GM12874 (cell line): ENCODE results near the gene CIP2A.

ENCODE experiments used
- TF ChIP-seq, protein P1 (sequence below): IDR thresholded peaks from 2 replicates; pipeline ENCODE4 v1.5.1; 2011; ENCODE audit warnings: low read depth, mild to moderate bottlenecking, control low read depth, low read length, moderate library complexity; ENCODE audit not compliant: insufficient read depth

CIP2A gene

DNA sequence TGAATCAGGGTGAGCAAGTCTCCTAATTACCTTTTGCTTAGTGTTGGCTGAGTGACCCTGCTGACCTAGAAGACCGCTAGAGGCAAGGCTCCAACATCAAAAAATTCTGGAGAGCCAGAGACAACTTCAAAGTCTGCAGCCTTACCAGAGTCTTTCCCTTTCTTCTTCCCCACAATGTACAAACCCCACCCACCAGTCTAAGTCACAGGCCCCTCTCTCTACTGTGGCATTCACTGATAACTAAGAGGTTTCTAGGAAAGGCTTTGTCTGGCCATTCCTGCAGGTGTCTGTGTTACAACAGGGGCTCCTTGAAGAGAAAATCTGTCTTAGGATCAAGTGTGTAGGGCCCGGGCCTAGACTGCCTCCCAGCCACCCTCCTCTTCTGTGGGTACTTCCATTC lies 79.4 kb downstream of the CIP2A start:
- TF ChIP-seq, protein P1, sequence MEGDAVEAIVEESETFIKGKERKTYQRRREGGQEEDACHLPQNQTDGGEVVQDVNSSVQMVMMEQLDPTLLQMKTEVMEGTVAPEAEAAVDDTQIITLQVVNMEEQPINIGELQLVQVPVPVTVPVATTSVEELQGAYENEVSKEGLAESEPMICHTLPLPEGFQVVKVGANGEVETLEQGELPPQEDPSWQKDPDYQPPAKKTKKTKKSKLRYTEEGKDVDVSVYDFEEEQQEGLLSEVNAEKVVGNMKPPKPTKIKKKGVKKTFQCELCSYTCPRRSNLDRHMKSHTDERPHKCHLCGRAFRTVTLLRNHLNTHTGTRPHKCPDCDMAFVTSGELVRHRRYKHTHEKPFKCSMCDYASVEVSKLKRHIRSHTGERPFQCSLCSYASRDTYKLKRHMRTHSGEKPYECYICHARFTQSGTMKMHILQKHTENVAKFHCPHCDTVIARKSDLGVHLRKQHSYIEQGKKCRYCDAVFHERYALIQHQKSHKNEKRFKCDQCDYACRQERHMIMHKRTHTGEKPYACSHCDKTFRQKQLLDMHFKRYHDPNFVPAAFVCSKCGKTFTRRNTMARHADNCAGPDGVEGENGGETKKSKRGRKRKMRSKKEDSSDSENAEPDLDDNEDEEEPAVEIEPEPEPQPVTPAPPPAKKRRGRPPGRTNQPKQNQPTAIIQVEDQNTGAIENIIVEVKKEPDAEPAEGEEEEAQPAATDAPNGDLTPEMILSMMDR, result no peak

DNA sequence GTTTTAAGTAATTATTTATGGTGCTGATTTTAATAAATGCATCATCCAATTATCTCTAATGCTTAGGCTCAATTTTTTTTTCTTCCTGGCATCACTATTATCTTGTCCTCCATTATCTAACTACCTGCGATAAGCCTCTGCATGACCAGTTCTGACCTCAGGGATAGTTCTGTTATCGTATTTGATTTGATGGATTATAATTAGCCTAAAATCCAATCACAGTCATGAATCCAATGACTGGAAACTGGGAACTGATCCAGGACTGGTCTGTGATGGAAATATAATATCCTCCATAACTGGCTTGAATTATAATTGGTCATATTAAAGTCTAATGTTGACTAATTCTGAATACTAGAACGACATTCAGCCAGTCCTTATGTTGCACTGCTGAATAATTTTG lies 80.0 kb downstream of the CIP2A start:
- TF ChIP-seq, protein P1, result no peak

DNA sequence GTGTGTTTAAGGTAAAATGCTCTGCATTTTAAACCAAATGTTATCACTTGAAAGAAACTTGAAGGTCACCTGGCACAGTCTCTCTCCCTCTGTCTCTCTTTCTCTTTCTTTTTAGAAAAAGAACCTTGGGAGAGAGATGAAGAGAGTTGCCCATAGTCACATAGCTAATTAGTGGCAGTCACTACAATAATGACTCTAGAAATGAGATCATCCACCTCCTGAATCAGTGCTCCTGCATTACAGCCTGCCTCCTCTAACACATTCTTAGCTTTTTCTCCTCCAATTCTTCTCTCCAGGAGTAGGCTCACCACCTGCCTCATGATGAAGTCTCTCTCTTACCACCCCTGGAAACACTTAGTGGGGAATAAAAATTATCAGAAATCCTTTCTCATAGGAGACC lies 81.3 kb downstream of the CIP2A start:
- TF ChIP-seq, protein P1, result no peak

DNA sequence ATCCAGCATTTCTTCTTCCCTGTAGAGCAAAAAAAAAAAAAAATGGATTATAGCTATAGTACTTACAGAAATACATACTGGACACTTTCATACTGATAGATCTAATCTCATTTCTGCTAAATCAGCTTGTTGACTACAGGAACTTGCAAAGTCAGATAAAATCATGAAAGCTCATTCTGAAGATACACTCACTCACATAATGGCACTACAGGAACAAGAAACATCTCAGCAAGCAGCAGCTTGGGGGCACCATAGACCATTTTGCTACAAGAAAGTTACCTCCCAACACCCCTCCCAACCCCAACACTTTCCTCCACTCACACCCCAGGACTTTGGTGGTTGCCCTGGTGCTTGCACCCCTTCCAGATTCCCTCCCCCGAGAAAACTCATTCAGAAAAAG lies 83.4 kb downstream of the CIP2A start:
- TF ChIP-seq, protein P1, result 0 out of 2 replicates have a peak, but pooled peaks have one; percentile 4

DNA sequence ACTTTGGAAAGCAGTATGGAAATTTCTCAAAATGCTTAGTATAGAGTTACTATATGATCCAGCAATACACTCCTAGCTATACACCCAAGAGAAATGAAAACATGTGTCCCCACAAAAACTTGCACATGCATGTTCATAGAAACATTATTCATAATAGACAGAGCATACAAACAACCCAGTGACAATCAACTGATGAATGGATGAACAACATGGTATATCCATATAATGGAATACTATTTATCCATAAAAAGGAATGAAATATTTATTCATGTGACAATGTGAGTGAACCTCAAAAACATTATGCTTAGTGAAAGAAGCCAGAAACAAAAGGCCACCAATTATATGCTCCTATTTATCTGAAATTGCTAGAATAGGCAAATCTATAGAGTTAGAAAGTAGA lies 85.5 kb downstream of the CIP2A start:
- TF ChIP-seq, protein P1, result no peak

DNA sequence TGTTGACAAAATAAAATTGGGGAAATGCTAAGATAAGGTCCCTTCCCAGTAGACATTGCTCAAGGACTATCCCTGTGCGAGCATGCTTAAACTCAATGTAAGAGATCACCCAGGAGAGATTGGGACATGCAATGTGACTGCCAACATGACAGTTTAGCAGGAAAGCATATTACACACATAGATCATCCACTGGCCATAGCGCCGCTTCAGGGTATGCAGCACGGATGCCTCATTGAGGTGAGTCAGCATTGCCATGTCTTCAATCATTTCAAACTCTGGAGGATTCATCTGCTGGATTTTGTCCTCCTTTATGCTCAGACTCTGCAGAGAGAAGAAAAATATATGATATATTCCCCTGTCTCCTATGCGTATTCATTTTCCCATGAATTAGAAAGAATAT lies 87.7 kb downstream of the CIP2A start:
- TF ChIP-seq, protein P1, result no peak

DNA sequence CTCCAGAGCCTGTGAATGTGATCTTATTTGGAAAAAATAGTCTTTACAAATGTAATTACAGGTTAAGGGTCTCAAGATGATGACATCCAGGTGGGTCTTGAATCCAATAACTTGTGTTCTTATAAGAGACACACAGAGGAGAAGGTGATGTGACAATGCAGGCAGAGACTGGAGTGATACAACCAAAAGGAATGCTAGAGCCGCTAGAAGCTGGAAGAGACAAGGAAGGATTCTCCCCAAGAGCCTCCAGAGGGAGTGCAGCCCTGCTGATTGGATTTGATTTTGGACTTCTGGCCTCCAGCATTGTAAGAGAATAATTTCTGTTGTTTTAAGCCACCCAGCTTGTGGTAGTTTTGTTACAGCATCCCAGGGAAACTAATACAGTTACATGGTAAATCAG lies 88.5 kb downstream of the CIP2A start:
- TF ChIP-seq, protein P1, result no peak
